C4-2B (cell line): Measurements from ENCODE around the gene CDH12.

Experiments
- H3K27ac ChIP-seq: fragments of 450-650 bp; 2 replicates; pipeline ENCODE4 v1.5.1; 2017
- ZFX ChIP-seq: fragments of 450-650 bp; IDR thresholded peaks from 2 replicates; pipeline ENCODE4 v1.6.1; 2017
- TF ChIP-seq, protein P1 (sequence below): fragments of 450-650 bp; conservative IDR thresholded peaks from 2 replicates; pipeline ENCODE4 v1.5.1; 2017; ENCODE audit warnings: mild to moderate bottlenecking

CDH12 gene

DNA sequence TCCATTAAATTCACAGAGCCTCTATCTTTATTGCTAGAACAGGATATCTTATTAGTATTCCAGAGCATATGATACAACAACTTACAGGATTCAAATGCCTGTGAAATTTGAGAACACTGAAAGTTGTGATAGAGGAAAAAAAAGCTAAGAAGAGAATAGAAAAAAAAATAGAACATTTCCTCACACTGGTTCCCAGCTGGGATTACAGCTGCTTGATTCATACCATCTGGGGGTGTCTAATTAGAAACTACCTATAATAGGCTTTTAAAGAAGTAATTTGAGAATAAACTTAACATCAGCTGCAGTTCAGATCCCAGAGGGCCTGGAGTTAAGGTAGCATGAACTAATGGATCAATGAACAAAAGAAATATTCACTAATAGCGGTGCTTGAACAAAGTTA, 922.0 kb downstream of the CDH12 start:
- no peak overlapping the region for H3K27ac ChIP-seq
- TF ChIP-seq, protein P1, sequence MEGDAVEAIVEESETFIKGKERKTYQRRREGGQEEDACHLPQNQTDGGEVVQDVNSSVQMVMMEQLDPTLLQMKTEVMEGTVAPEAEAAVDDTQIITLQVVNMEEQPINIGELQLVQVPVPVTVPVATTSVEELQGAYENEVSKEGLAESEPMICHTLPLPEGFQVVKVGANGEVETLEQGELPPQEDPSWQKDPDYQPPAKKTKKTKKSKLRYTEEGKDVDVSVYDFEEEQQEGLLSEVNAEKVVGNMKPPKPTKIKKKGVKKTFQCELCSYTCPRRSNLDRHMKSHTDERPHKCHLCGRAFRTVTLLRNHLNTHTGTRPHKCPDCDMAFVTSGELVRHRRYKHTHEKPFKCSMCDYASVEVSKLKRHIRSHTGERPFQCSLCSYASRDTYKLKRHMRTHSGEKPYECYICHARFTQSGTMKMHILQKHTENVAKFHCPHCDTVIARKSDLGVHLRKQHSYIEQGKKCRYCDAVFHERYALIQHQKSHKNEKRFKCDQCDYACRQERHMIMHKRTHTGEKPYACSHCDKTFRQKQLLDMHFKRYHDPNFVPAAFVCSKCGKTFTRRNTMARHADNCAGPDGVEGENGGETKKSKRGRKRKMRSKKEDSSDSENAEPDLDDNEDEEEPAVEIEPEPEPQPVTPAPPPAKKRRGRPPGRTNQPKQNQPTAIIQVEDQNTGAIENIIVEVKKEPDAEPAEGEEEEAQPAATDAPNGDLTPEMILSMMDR: no peak
- TF ChIP-seq ZFX: no peak

DNA sequence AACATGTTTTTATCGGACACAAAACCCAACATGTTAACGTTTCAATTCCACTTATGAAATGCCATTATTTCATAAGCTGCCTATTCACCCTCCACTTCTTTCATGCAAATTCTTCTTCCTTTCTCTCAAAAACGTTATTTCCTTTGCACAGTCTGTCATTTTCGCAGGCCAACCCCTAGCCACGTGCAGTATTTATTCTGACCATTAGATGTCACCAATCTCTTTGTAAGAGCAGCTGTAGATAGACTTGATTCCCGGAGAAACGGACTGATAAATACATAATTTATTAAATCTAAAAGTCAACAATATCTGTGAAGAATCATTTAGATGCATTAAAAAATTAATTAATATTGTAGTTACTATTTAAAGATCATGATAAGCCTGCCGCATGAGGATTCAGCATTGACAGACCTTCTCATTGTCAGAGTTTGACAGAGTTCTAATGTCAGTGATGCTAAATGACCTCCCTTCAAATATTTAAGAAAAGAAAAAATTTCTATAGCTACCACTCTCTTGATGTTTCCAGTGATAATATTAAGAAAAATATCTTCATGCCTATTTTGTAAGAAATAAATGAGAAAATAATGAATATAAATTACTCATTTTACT, 933.6 kb downstream of the CDH12 start:
- H3K27ac ChIP-seq: no peak overlapping the region
- no peak for TF ChIP-seq ZFX
- TF ChIP-seq, protein P1: peak; percentile 90

DNA sequence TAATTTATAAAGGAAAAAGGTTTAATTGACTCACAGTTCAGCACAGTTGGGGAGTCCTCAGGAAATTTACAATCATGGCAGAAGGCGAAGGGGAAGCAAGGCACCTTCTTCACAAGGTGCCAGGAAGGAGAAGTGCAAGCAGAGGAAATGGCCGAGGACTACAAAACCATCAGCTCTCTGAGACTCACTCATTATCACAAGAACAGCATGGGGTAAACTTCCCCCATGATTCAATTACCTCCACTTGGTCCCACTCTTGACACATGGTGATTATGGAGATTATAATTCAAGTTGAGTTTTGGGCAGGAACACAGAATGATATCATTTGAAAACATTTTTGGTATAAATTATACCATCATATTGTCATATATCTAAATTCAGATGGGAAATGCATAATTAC, 934.7 kb downstream of the CDH12 start:
- TF ChIP-seq, protein P1: no peak
- TF ChIP-seq ZFX: no peak

DNA sequence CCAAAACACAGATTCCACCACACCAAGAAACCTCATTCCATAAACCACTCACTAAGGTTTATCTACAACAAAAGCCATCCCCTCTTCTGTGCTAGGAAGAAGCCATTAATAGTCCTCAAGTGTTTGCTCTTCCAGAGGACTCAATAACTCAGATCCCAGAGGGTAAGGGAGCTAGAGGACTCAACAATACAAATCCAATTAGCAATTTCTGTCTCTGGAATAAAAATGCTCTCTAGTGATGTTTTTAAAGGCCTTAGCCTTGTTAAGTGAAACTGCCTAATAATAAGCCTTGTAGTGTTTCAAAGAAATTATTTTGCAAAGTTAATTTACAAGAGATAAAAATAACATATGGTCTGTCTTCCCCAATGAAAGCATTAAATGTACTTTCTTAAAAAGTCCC, 942.4 kb downstream of the CDH12 start:
- no peak overlapping the region for H3K27ac ChIP-seq
- TF ChIP-seq, protein P1: no peak
- TF ChIP-seq ZFX: no peak

More for the DNA sequence above, 934.7 kb downstream of the CDH12 start:
- no peak overlapping the region for H3K27ac ChIP-seq

DNA sequence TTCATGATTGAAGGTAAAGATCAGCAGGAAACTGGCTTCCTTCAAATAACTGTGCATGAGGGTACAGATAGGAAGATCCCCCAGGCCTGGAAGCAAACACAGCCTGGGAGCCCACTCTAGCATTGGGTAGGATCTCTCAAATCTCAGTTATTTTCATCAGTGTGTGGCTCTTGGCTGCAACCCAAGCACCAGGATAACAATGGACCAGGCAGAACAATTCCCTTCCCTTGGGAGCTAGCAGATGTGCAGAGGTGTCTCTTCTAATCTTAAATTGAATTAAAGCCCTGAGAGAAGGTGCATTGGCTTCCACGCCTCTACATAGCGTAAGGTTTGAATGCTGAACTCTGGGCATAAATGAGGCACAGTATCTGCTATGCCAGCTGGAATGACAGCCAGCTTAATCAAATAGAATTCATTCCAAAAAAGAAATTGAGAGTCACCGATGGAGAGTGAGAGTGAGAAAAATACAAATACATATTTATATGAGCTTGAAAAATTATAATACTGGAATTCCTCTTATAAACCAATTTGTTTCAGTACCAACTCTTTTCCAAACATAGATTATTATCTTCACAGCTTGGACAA, 957.3 kb downstream of the CDH12 start:
- TF ChIP-seq ZFX: no peak
- TF ChIP-seq, protein P1: no peak
- H3K27ac ChIP-seq: no peak overlapping the region

DNA sequence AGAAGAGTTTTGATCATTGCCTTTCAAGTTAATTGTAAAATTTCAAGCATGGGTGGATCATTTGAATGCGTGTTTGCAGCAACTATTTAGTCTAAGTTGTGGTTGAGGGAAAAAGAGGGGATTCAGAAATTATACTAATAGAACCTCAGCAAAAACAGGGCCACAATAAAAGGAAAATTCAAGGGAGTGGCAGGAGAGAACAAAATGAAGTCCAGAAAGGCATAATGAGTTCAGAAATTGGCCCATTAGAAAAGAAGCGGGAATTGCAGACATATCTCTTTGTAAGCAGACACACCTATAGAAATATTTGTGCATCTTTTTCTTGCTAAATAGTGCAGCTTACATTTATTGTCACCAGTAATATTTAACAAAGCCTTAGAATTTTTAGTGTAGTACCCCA, 960.0 kb downstream of the CDH12 start:
- H3K27ac ChIP-seq: no peak overlapping the region
- TF ChIP-seq, protein P1: no peak
- no peak for TF ChIP-seq ZFX

DNA sequence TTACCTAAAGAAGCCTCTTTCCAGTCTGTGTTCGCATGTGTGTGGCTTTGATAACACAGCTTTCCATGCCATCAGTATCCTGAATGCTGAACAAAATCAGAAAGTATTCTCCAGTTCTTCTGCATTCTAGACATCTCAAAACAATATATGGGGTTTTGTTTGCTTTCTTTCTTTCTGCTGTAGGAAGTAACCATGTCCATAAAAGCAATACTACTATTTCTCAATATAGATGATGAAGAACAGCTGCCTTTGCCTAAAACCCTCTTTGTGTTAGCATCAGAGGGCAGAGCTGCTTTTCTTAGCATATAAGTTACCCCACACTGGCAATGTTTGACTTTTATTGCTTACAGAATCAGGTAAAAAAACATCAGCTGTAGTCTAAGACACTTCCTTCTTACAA, 963.6 kb downstream of the CDH12 start:
- TF ChIP-seq, protein P1: no peak
- TF ChIP-seq ZFX: no peak
- no peak overlapping the region for H3K27ac ChIP-seq
